Loucy (cell line): Measurements from ENCODE around the gene PAX5.

ENCODE experiments used
- EZH2phosphoT487 ChIP-seq: fragments of 200-600 bp; IDR thresholded peaks from 2 replicates; pipeline ENCODE4 v1.6.1; 2018; ENCODE audit warnings: antibody characterized with exemption, mild to moderate bottlenecking, moderate library complexity, borderline replicate concordance
- TF ChIP-seq, protein P1 (sequence below): fragments of 200-600 bp; sonication (generic); conservative IDR thresholded peaks from 2 replicates; pipeline ENCODE4 v1.5.1; 2014; ENCODE audit warnings: mild to moderate bottlenecking, antibody characterized with exemption, low read length

DNA sequence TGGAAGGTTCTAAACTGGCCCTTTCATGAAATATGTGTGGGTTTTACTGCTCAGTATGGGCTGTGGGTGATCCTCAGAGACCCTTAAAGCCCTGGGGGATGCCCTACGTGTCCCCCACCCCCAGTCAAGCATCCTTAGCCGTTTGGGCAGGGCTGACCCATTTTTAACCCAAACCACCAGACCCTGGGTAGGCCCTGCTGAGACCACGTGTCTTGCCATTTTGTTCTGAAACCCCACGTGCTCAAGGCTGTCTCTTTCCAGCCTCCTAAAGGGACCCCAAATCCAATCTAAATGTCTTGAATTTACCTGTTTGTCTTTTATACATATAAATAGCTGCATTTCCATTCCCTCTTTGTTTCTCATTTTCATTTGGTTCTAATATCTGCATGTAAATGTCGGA is 94.9 kb downstream of the PAX5 start:
- TF ChIP-seq, protein P1, sequence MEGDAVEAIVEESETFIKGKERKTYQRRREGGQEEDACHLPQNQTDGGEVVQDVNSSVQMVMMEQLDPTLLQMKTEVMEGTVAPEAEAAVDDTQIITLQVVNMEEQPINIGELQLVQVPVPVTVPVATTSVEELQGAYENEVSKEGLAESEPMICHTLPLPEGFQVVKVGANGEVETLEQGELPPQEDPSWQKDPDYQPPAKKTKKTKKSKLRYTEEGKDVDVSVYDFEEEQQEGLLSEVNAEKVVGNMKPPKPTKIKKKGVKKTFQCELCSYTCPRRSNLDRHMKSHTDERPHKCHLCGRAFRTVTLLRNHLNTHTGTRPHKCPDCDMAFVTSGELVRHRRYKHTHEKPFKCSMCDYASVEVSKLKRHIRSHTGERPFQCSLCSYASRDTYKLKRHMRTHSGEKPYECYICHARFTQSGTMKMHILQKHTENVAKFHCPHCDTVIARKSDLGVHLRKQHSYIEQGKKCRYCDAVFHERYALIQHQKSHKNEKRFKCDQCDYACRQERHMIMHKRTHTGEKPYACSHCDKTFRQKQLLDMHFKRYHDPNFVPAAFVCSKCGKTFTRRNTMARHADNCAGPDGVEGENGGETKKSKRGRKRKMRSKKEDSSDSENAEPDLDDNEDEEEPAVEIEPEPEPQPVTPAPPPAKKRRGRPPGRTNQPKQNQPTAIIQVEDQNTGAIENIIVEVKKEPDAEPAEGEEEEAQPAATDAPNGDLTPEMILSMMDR = no peak
- TF ChIP-seq EZH2phosphoT487 = no peak
